Psoas muscle (tissue), 8 donors: ENCODE data around the gene CARMIL1. TPM values are rescaled to one million over a fixed set of nuclear protein-coding genes. Genes with fewer than 3 reads are reported as not detected.

Experiments
- ATAC-seq, 4 donors: fragments of 200-7000 bp; cut with Tn5 transposase; one replicate each; pipeline ENCODE4 v1.9.1; 2020; ENCODE audit warnings: moderate library complexity in 3 of 4, mild to moderate bottlenecking in 2 of 4
- DNase-seq, 2 donors: peaks; one replicate each; pipeline ENCODE4 v3.0.0-alpha.2; 2020
- H3K27ac ChIP-seq: fragments of 200-600 bp; one replicate; pipeline ENCODE4 v1.8.0; 2022
- H3K27me3 ChIP-seq, 3 donors: fragments of 200-600 bp in 1 of 3; one replicate each; pipeline versions ENCODE4 v1.6.1 to v1.8.0; 2013 to 2022; ENCODE audit warnings: low read length in 2 of 3, mild to moderate bottlenecking in 2 of 3, moderate library complexity in 1 of 3; ENCODE audit not compliant: insufficient read depth in 3 of 3
- H3K36me3 ChIP-seq, 2 donors: fragments of 200-600 bp in 1 of 2; one replicate each; pipeline versions ENCODE4 v1.6.1 to v1.8.0; 2013 to 2022; ENCODE audit warnings: low read depth in 1 of 2, mild to moderate bottlenecking in 1 of 2, moderate library complexity in 1 of 2; ENCODE audit not compliant: insufficient read depth in 1 of 2
- H3K4me1 ChIP-seq: fragments of 200-600 bp; one replicate; pipeline ENCODE4 v1.8.0; 2022
- H3K4me3 ChIP-seq: fragments of 200-600 bp; one replicate; pipeline ENCODE4 v1.8.0; 2022; ENCODE audit warnings: mild to moderate bottlenecking
- H3K9me3 ChIP-seq: fragments of 200-600 bp; one replicate; pipeline ENCODE4 v1.8.0; 2022
- WGBS, 3 donors: extraction: QIAGEN DNeasy Blood & Tissue Kit; methylation state at CpG; one replicate each; pipeline versions ENCODE4 v1.1.6 to v1.1.7; 2013; 5-methylcytosine and 5-hydroxymethylcytosine counted together
- intact Hi-C, 2 donors: fragments of 100-400 bp; cut with DNase I; formaldehyde crosslinking; loops; one replicate each; pipeline versions ENCODE4 v1.11.0 to v1.14.2; 2022
- polyA plus RNA-seq, 3 donors: library from polyadenylated mRNA; stranded (reverse); fragments of 200-250 nt; gene quantifications; one replicate each; pipeline ENCODE4 v1.2.3, GENCODE V29; 2013
- total RNA-seq, 4 donors: library from RNA; stranded (reverse); fragmentation: NEBNext Ultra II Directional in 2 of 4; extraction: Animal tissue kit (Norgen Biotek cat#: 25700) in 2 of 4; gene quantifications; one replicate each; pipeline versions ENCODE4 v1.2.1 to v1.2.4, GENCODE V29; 2021 to 2023
- TF ChIP-seq, protein P1 (sequence below): fragments of 200-600 bp; IDR thresholded peaks from one replicate; pipeline ENCODE4 v1.8.0; 2022; ENCODE audit warnings: antibody characterized with exemption
- donor health status: healthy with polysubstance abuse.
- donor health status: DM: no; HTN: no; CAD: no; lungs with moderate emphysema.
- donor health status: Bipolar disorder and iron deficiency.
- donor health status: healthy.
- donor health status: DM: yes; HTN: yes; CAD: no.
- donor health status: DM: no; HTN: no; CAD: no.
- donor health status: DM: no; HTN: no; CAD: no.
- donor health status: DM: yes; HTN: yes; CAD: no.

CARMIL1 gene
- total and polyA plus RNA-seq, 7 donors, result 0.11 to 1.0 (median 0.76) TPM

- DNase-seq (no peak), ATAC-seq (no peak)
- intact Hi-C loops, result no loop called here
- WGBS, 3 donors, result 77 to 82% (median 80%) methylated on average over 5 of the region's 5 CpGs
- no peaks in the 10 kb centered on the region for H3K4me1 ChIP-seq
- no peaks in the 10 kb centered on the region for H3K9me3 ChIP-seq
- H3K27me3 ChIP-seq, result peaks cover 0 to 5% (median 0%) of the 10 kb centered on the region in 3 donors
- H3K27ac ChIP-seq, result no peak overlapping the region
- H3K4me3 ChIP-seq, result no peak overlapping the region
- H3K36me3 ChIP-seq, result no peaks in the 10 kb centered on the region
- TF ChIP-seq, protein P1, sequence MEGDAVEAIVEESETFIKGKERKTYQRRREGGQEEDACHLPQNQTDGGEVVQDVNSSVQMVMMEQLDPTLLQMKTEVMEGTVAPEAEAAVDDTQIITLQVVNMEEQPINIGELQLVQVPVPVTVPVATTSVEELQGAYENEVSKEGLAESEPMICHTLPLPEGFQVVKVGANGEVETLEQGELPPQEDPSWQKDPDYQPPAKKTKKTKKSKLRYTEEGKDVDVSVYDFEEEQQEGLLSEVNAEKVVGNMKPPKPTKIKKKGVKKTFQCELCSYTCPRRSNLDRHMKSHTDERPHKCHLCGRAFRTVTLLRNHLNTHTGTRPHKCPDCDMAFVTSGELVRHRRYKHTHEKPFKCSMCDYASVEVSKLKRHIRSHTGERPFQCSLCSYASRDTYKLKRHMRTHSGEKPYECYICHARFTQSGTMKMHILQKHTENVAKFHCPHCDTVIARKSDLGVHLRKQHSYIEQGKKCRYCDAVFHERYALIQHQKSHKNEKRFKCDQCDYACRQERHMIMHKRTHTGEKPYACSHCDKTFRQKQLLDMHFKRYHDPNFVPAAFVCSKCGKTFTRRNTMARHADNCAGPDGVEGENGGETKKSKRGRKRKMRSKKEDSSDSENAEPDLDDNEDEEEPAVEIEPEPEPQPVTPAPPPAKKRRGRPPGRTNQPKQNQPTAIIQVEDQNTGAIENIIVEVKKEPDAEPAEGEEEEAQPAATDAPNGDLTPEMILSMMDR, result no peak
These were observed 361.3 kb downstream of the CARMIL1 start for GRCh38 chr6:25640446-25640845.

GRCh38 chr6:25640891-25641290 is 361.7 kb downstream of the CARMIL1 start:
- ATAC-seq, result no peak
- intact Hi-C loops, result no loop called here
- Histone ChIP-seq H3K4me1 (no peaks in the 10 kb centered on the region), H3K27ac (no peak overlapping the region), H3K4me3 (no peak overlapping the region), H3K9me3 (no peaks in the 10 kb centered on the region), H3K36me3 (no peaks in the 10 kb centered on the region), H3K27me3 (peaks cover 0 to 5% (median 0%) of the 10 kb centered on the region in 3 donors)
- TF ChIP-seq, protein P1, result no peak
- WGBS, 3 donors, result 33 to 35% (median 35%) methylated on average over 4 of the region's 4 CpGs
- no peak for DNase-seq

- H3K36me3 ChIP-seq, result no peaks in the 10 kb centered on the region
- peaks cover 0 to 5% (median 0%) of the 10 kb centered on the region in 3 donors for H3K27me3 ChIP-seq
- no peak overlapping the region for H3K4me3 ChIP-seq
- DNase-seq (no peak), ATAC-seq (no peak)
- no peak overlapping the region for H3K27ac ChIP-seq
- intact Hi-C loops, result no loop called here
- 66 to 75% (median 73%) methylated on average over 5 of the region's 5 CpGs for WGBS, 3 donors
- H3K9me3 ChIP-seq, result no peaks in the 10 kb centered on the region
- H3K4me1 ChIP-seq, result no peaks in the 10 kb centered on the region
- TF ChIP-seq, protein P1, result no peak
These were observed 362.2 kb downstream of the CARMIL1 start for GRCh38 chr6:25641377-25641776.

DNA sequence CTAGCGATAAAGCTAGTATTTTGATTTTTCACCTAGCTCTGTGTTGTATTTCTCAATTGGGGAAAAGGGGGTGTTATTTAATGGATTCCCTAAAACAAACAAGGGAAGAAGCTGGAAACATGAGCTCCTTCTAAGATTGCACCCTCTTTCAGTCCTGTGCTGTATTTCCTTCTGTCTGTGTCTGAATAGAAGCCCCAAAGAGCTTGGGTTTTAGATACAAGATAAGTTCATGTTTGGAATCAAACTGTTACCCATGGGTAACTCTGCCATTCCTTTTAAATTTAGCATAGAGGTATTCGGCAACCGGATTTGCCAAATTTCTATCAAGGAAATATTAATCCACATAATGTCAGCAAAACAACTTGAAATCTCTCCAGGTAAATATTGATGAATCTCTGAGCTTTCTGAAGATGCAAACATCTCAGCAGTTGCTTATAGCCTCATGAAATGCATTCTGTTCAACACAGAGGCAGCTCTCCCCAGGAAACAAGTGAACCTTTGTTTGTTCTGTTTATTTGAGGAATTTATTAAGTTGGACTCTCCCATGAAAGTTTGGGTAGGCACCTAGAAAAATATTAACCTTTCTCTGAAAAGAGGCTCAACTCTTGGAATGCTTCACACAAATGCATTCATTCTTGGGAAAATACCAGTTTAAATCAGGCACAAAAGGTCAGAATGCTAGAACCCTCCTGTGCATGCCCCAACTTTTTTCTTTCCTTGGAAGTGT is 362.9 kb downstream of the CARMIL1 start:
- ATAC-seq (no peak), DNase-seq (no peak)
- 92 to 94% (median 93%) methylated on average over 3 of the region's 3 CpGs for WGBS, 3 donors
- Histone ChIP-seq H3K4me3 (no peak overlapping the region), H3K27ac (no peak overlapping the region), H3K27me3 (peaks cover 0 to 5% (median 0%) of the 10 kb centered on the region in 3 donors), H3K9me3 (no peaks in the 10 kb centered on the region), H3K4me1 (no peaks in the 10 kb centered on the region), H3K36me3 (no peaks in the 10 kb centered on the region)
- TF ChIP-seq, protein P1, result no peak
- intact Hi-C loops, result no loop called here
